ENCODE results near the gene UBE2Z. TPM values are rescaled to one million over a fixed set of nuclear protein-coding genes. Genes with fewer than 3 reads are reported as not detected.

The UBE2Z gene
- polyA plus RNA-seq, 1 donor (not counting 4 experiments of a cell fraction or from before 2014, with no cell fraction given) = 132 TPM

DNA sequence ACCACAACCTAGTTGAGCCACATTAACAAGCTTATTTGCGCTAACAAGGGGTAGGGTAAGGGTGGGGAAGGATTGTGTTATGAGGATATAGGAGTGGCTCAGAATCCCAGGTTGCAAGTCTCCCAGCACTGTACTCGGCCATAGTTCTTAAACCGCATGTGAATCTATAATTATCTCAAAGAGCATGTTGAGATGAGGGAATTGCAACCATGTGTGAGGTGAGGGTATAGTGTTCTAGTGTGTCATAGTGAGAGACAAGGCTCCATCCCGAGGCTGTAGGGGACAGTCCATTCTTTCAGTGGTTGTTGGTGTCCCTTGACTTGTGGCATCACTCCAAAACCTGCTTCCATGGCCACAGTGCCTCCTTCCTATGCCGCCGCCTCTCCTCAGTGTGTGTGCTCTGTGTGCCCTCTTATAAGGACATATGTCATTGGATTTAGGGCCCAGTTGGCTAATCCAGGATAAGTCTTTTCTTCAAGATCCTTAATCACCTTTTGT lies 38.3 kb upstream of the UBE2Z start:
- H3K9ac ChIP-seq (ENCODE audit: control insufficient read depth, extremely low read depth, insufficient read depth, low read length) = no peak overlapping the region
- dilution Hi-C loops (cut with MboI; ENCODE audit: extremely low pct_ligation_motif_present, low sequenced_read_pairs) = no loop called here
- H3K4me1 ChIP-seq (ENCODE audit: control insufficient read depth, extremely low read depth, insufficient read depth, low read length) = no peaks in the 10 kb centered on the region
- H3K36me3 ChIP-seq (ENCODE audit: control insufficient read depth in 2 of 2, extremely low read depth in 1 of 2, insufficient read depth in 2 of 2, low read length in 2 of 2) = peaks cover 0 to under 1% of the 10 kb centered on the region in 2 experiments
- no peaks in the 10 kb centered on the region for H3K9me1 ChIP-seq (ENCODE audit: control insufficient read depth, extremely low read depth, insufficient read depth, low read length)
- H3K4me2 ChIP-seq (ENCODE audit: control insufficient read depth, extremely low read depth, insufficient read depth, low read depth, low read length) = no peak overlapping the region
- no peaks in the 10 kb centered on the region for H3K79me2 ChIP-seq (ENCODE audit: control insufficient read depth, insufficient read depth, low read length)
- no peak overlapping the region for H3K27ac ChIP-seq (ENCODE audit: control insufficient read depth, insufficient read depth, low read length)
- DNase-seq (ENCODE audit: low read depth, low spot score) (no peak), FAIRE-seq (no peak)
- no peak overlapping the region for H3K4me3 ChIP-seq (ENCODE audit: control insufficient read depth in 2 of 3, extremely low read depth in 1 of 3, insufficient read depth in 2 of 3, low read depth in 1 of 3, low read length in 3 of 3)
- H2AFZ ChIP-seq (ENCODE audit: control insufficient read depth, low read length) = no peak overlapping the region
- H3K27me3 ChIP-seq (ENCODE audit: control insufficient read depth, extremely low read depth, insufficient read depth, low read length) = peaks cover 7% of the 10 kb centered on the region
- no peak for TF ChIP-seq EZH2 (IDR thresholded peaks at IDR 0.05; ENCODE audit: low read length)
- TF ChIP-seq, protein P1, sequence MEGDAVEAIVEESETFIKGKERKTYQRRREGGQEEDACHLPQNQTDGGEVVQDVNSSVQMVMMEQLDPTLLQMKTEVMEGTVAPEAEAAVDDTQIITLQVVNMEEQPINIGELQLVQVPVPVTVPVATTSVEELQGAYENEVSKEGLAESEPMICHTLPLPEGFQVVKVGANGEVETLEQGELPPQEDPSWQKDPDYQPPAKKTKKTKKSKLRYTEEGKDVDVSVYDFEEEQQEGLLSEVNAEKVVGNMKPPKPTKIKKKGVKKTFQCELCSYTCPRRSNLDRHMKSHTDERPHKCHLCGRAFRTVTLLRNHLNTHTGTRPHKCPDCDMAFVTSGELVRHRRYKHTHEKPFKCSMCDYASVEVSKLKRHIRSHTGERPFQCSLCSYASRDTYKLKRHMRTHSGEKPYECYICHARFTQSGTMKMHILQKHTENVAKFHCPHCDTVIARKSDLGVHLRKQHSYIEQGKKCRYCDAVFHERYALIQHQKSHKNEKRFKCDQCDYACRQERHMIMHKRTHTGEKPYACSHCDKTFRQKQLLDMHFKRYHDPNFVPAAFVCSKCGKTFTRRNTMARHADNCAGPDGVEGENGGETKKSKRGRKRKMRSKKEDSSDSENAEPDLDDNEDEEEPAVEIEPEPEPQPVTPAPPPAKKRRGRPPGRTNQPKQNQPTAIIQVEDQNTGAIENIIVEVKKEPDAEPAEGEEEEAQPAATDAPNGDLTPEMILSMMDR (optimal IDR thresholded peaks at IDR 0.05 in 1 of 3, IDR thresholded peaks at IDR 0.05 in 1 of 3, conservative IDR thresholded peaks at IDR 0.05 in 1 of 3; ENCODE audit: extremely low read depth in 1 of 3, insufficient read depth in 2 of 3, low read length in 3 of 3) = no peak
- no peaks in the 10 kb centered on the region for H3K9me3 ChIP-seq (ENCODE audit: control insufficient read depth, low read depth, low read length)
- no peaks in the 10 kb centered on the region for H4K20me1 ChIP-seq (ENCODE audit: control insufficient read depth, extremely low read depth, insufficient read depth, low read length)

DNA sequence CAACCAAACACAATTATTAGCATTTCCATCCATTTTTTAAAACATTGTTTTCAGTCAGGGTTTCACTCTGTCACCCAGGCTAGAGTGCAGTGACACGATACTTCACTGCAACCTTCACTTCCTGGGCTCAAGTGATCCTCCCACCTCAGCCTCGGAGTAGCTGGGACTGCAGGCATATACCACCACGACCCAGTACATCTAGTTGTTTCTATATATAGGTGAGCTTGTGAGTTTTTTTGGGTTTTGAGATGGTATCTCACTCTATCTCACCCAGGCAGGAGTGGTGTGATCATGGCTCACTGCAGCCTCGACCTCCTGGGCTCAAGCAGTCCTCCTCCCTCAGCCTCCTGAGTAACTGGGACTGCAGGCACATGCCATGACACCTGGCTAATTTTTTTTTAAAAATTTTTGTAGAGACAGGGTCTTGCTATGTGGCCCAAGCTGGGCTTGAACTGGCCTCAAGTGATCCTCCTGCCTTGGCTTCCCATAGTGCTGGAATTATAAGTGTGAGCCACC lies 37.1 kb upstream of the UBE2Z start:
- Histone ChIP-seq H4K20me1 (ENCODE audit: control insufficient read depth, extremely low read depth, insufficient read depth, low read length) (no peaks in the 10 kb centered on the region), H3K4me2 (ENCODE audit: control insufficient read depth, extremely low read depth, insufficient read depth, low read depth, low read length) (no peak overlapping the region), H3K9ac (ENCODE audit: control insufficient read depth, extremely low read depth, insufficient read depth, low read length) (no peak overlapping the region), H3K27ac (ENCODE audit: control insufficient read depth, insufficient read depth, low read length) (no peak overlapping the region), H3K27me3 (ENCODE audit: control insufficient read depth, extremely low read depth, insufficient read depth, low read length) (peaks cover 7% of the 10 kb centered on the region), H3K9me1 (ENCODE audit: control insufficient read depth, extremely low read depth, insufficient read depth, low read length) (no peaks in the 10 kb centered on the region), H3K36me3 (ENCODE audit: control insufficient read depth in 2 of 2, extremely low read depth in 1 of 2, insufficient read depth in 2 of 2, low read length in 2 of 2) (no peaks in the 10 kb centered on the region), H3K79me2 (ENCODE audit: control insufficient read depth, insufficient read depth, low read length) (no peaks in the 10 kb centered on the region), H3K9me3 (ENCODE audit: control insufficient read depth, low read depth, low read length) (no peaks in the 10 kb centered on the region), H2AFZ (ENCODE audit: control insufficient read depth, low read length) (no peak overlapping the region), H3K4me3 (ENCODE audit: control insufficient read depth in 2 of 3, extremely low read depth in 1 of 3, insufficient read depth in 2 of 3, low read depth in 1 of 3, low read length in 3 of 3) (no peak overlapping the region), H3K4me1 (ENCODE audit: control insufficient read depth, extremely low read depth, insufficient read depth, low read length) (no peaks in the 10 kb centered on the region)
- dilution Hi-C loops (cut with MboI; ENCODE audit: extremely low pct_ligation_motif_present, low sequenced_read_pairs) = no loop called here
- FAIRE-seq = no peak
- no peak for DNase-seq (ENCODE audit: low read depth, low spot score)
- TF ChIP-seq EZH2 (IDR thresholded peaks at IDR 0.05; ENCODE audit: low read length) = no peak
- TF ChIP-seq, protein P1 (optimal IDR thresholded peaks at IDR 0.05 in 1 of 3, IDR thresholded peaks at IDR 0.05 in 1 of 3, conservative IDR thresholded peaks at IDR 0.05 in 1 of 3; ENCODE audit: extremely low read depth in 1 of 3, insufficient read depth in 2 of 3, low read length in 3 of 3) = no peak
